Measurements from ENCODE around the gene RNF123. TPM values are rescaled to one million over a fixed set of nuclear protein-coding genes. Genes with fewer than 3 reads are reported as not detected.

RNF123 gene
- total RNA-seq, 1 experiment from 2014 or later, result 24.4 TPM

DNA sequence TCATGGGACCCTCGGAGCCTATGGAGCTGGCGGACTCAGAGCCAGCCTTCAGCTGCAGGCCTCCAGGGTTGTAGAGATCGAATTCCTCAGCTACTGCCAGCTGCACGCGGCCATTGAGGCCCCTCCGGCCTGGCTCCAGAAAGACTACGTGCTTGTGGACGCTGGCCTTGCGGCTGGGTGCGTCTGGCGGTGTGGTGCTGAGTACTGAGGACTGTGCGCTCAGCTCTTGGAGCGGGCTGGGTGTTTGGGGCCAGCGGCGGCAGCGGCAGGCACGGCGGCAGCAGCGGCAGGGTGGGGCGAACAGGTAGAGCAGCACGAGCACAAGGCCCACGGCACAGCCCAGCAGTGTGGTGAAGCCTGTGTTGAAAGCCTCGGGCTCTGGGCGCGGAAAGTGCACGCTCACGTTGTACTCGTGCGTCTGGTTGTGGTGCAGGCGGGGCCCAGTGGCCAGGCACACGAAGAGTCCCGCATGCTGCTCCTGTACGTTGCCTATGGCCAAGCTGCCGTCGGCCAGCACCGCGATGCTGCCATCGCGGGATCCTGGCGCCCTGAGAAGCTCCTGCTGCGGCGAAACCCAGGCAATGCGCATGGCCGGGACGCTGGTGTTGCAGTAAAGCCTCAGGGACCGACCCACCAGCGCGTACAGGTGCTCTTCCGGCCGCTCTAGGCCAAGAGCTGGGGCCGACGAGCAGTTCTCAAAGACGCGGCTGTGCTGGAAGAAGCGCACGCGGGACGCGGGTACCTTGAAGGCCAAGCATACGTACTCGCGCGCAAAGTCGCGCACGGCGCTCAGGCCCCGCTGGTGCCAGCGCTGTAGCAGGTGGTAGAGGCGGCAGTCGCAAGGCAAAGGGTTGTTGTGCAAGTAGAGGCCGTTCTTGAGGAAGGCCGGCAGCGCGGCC, 28.9 kb downstream of the RNF123 start:
- no peak for DNase-seq (ENCODE audit: low read depth)

DNA sequence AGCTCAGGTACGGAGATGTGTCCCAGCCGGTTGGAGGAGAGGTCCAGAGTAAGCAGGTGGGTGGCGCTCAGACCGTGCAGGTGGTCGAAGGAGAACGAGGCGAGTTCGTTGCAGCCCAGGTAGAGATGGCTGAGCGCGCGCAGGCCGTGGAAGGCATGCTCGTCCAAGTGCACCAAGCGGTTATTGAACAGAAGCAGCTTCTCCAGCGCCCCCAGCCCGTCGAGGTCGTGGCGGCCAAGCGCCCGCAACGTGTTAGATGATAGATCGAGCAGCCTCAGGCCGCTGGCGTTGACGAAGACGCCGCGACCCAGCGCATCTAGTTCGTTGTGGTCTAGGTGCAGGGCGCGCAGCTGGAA, 29.5 kb downstream of the RNF123 start:
- DNase-seq (ENCODE audit: low read depth), result no peak

DNA sequence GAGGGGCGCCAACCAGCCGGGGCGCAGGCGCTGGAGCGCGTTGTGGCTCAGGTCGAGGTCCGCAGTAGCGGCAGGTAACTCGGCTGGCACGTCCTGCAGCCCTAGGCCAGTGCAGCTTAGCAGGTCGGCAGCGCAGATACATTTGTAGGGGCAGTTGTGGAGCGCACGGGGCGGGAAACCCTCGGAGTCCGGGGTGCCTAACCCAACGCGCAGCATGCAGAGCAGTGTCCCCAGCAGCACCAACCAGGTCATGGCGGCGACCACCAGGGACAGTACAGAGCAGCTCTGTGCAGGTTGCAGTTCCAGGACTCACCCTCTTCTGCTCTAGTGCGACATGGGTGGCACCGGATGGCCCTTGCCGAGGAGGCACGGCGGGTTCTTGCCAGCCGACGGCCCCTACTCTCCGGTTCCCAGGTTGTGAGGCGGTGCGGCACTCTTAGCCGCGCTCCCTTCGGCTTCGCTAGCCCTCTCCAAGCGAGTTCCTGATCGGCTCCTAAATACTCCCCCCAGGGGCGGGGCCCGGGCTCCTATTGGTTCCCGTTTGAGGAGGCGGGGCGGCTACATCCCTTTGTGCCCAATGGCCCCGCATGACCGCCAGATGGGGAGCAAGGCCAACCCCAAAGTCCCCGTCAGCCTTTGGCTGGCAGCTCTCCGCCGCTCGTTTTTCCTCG, 30.0 kb downstream of the RNF123 start, which contains the start of gene AMIGO3:
Gene AMIGO3, minus strand, starts transcription at position 471 of the 671 bp plus-strand sequence. Its CDS starts 219 bp downstream, at position 252.
- DNase-seq (ENCODE audit: low read depth), result no peak

DNA sequence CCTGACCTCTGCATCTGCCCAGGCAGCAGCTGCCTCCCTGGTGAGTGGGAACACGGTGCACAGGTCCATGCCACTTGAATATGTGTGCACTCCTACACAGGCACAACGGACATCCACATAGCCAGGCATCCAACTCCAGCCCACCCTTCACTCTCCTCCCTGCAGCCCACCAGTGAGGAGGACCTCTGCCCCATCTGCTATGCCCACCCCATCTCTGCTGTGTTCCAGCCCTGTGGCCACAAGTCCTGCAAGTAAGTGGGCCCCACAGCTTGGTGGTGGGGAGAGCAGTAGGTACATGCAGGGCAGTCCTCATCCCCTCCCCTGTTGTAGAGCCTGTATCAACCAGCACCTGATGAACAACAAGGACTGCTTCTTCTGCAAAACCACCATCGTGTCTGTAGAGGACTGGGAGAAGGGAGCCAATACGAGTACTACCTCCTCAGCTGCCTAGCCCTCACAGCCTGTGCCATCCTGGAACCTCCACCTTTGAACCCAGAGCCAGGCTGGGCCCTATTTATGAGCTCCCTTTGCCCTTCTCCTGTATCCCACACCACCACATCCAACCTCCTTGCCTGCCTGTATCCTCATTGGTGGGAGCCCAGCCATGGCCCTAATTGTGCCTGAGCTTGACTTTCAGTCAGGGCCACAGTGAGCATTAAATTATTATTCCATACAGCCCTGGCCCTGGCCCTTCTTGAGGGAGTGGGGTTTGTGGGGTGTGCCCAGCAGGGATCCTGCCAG, 31.7 kb downstream of the RNF123 start:
- no peak for DNase-seq (ENCODE audit: low read depth)

DNA sequence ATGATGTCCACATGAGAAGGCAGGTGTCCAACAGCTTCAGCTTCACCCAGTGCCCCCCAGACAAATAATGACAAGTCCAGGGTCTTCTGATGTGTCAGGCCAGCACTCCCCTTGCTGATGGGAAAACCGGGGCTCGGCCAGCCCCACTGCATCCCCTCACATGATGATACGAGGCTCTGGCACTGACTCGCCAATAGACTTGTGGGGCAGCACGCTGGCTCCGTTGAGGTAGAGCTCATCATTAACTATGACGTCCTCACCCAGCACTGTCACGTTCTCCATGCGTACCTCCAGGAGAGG, 32.2 kb downstream of the RNF123 start:
- DNase-seq (ENCODE audit: low read depth), result no peak

DNA sequence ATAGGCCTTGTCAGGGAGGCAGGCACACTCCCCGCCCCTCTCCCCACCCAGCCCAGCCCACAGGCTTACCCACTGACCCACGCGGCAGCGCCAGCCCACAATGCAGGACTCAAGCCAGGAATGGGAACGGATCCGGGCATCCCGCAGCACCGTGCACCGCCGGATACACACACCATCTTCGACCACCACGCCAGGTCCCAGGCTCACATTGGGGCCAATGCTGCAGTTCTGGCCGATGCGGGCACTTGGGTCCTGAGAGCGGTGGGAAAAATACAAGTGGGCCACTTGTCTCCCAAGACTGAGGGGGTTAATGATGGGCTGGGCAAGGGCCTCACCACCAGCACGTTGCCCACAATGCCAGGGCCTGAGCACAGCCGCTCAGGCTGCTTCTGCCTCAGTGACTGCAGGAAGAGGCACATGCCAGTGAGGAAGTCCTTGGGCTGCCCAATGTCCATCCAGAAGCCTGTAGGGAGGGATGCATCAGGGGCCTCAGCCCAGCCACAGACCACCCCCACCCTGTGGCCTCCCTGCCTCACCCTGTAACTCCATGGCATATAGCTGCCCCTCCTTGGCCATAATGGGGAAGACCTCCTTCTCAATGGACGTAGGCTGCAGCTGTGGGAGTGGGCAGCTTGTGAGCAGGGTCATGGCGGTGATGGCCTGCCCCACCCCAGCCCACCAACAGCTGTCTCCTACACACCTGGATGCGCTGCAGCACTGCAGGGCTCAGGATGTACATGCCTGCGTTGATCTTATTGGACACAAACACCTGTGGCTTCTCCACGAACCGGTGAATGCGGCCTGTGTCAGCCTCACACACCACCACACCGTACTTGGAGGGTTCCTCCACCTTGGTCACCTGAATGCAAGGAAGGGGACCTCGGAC, 32.8 kb downstream of the RNF123 start:
- no peak for DNase-seq (ENCODE audit: low read depth)

DNA sequence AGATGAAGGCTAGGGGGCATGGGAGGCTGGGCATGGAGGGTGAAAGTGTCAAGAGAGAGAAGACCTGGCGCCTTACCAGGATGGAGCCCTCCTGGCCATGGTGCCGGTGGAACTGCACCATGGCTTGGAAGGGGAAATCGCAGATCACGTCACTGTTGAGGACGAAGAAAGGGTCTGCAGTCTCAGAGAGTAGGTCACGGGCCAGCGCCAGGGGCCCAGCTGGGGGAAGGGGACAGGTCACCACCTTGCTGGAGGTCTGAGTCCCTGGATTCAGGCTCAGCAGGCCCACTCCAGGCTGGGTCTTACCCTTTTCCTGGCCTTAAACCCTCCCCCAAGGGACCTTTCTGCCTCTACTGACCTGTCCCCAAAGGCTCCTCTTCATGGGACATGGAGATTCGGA, 33.5 kb downstream of the RNF123 start:
- no peak for DNase-seq (ENCODE audit: low read depth)

DNA sequence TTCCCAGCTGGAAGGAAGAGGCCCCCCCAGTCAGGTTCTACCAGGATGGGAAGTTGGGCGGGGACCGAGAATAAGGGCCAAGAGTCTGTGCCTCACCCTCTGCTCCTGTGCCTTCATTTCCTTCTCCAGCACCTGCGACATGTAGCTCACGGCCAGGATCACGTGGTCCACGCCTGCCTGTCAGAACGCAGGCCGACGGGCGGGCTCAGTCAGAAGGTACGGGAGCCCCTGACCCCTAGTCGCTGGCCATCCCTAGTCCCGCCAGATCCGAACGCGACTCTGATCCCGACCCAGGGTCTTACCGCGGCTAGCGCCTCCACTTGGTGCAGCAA, 33.9 kb downstream of the RNF123 start:
- DNase-seq (ENCODE audit: low read depth), result peak; percentile 32

DNA sequence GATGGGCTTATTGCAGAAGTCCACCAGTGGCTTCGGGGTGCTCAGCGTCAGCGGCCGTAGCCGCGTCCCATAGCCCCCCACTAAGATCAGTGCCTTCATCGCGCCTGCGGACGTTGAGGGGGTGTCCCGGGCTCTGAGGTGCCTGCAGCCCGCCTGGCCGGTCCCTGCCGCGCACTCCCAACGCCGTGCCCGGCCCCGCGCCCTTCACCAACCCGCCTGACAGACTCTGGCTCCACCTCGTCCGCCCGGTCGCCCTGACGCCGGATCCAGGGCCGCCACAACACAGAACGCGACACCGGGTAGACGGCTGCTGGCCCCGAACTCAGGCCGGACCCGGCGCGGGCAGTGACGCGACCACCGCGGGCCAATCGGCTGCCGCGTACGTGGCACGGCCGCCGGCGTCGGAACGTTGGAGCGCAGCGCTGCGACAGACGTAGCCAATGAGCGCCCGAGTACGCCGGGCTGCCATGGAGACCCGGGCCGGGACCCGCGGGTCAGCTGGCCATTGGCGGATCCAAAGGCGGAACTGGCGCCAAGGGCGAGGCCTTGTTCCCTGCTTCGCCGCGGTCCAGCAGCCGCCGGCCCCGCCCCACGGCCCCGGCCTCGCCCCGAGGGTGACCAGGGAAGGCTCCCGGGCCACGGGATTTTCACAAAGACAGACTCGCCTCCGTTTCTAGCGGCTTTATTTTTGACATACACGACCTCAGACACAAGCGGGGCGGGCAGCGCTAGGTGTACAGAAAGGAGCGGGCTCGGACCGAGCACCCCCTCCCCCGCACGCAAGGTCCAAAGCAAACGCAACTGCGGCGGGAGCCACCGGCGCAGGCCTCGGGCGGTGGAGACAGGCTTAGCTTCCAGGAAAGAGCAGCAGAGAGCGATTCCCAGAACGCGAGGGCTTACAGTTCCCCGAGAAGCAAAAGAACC, 34.5 kb downstream of the RNF123 start, which contains the start of gene GMPPB:
Gene GMPPB, minus strand, starts transcription at position 324 of the 924 bp plus-strand sequence. Its CDS starts 225 bp downstream, at position 99.
- DNase-seq (ENCODE audit: low read depth), result peak; percentile 97

DNA sequence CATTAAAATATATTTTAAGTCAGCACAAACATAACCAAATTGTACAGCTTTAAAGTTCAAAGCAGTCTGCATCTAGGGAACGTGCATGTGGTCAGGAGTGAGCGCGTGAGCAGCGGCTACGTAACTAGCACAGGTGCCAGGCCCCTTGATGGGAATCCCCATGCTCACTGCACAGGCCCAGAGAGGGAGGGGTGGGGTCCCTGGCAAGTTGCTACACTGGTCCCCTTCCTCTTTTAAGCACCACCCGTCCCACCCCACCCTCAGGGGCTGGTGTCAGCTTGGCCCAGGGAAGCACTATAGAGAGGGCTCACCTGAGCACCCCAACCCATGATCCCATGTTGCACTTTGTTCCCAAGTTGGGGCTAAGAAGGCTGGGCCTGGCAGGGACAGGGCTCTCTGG, 35.2 kb downstream of the RNF123 start:
- no peak for DNase-seq (ENCODE audit: low read depth)

DNA sequence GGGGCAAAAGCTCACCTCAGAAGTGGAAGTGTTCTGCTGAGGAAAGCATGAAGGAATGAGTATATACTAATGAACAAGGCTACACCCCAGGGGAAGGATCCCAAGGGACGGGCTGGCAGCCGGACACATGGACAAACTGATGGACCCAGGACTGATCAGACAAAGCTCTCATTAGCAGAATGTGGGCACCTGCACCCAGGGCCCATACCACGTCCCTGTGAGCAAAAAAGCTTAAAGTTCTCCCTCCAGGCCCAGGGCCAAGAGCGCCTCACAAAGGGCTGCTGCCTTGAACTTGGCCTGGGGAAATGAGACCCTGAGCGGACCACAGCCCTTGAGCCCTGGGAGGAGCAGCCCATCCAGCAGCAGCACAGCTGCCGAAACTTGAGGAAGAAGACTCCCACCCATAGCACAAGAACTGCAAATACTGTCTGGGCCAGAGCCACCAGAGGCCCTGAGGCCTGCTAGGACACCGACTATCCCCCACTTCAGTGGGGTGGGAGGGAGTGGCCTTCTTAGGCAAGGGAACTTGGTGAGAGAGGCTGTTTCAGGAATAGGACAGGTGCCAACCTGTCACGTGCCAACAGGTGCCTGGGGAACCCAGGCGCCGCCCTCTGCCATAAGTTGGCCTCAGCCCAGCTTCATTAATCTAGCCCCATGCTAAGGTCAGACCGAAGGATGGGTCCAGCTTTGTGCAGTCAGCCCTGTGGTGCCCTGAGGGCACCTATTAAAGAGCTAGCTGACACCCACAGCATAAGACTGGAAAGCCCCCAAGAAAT, 36.7 kb downstream of the RNF123 start:
- DNase-seq (ENCODE audit: low read depth), result no peak

DNA sequence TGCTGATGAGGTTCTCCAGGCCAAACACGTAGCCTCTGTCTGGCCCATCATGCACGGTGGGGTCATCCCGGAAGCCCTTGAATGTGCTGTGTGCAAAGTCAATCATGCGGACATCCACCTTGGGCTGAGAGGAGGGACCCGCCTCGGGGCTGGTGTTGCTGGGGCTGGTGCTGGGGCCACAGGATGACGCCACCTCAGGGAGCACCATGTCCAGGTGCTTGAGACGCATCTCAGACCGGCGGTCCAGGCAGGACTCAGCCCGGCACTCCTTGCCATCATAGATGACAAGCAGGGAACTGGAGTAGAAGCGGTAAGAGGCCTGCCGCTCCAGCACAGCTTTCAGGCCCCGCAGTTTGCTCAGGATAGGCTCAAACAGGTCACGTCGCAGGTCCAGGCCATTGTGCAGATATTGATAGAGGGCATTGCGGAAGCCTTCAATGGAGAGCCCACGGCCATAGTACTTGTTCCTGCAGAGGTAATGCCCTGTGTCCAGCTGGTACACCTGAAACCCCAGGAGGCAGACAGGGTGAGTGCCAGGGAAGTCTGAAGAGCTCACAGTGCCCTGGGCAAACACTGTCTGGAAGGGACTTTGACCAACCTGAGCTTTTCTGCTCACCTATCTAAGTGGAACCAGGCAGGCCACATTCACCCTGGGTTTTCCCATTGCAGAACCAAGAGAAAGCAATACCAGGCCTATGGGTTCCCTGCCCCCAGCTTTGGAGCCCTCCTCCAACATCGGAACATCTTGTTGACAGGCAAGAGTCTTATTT, 38.0 kb downstream of the RNF123 start:
- no peak for DNase-seq (ENCODE audit: low read depth)

DNA sequence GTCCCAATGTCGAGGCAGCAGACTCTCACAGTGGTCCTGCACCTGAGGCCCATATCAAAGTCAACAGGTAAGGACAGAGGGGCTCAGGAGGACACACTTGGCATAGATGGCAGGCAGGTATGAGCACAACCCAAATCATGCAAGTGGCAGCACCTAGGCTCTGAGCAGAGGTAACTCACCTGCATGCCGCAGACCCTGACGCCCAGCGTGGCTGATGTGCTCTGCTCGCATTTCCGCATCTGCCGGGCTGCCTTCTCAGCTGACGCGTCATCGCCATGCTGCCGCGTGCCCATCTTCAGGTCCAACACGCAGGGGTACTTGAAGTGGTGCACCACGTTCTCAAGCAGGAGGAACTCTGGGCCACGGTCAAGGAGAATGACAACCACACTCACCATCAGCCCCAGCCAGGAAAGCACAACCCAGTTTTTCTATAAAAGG, 38.6 kb downstream of the RNF123 start:
- DNase-seq (ENCODE audit: low read depth), result no peak

DNA sequence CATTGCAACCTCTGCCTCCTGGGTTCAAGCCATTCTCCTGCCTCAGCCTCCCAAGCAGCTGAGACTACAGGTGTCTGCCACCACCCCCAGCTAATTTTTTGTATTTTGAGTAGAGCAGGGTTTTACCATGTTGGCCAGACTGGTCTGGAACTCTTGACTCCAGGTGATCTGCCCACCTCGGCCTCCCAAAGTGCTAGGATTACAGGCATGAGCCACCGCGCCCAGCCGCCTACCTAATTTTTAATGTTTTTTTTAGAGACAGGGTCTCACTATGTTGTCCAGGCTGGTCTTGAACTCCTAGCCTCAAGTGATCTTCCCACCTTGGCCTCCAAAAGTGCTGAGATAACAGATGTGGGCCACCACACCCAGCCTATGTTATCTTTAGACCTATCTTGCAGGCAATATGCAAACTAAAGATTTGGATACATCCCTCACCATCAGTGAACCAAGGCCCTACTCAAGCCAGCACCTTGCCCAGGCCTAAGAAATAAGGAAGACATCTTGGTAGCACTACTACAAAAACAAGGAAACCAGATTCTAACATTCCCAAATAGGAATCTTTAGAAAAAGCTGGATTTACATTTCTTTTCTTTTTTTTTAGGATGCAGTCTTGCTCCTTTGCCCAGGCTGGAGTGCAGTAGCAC, 40.7 kb downstream of the RNF123 start:
- DNase-seq (ENCODE audit: low read depth), result no peak

DNA sequence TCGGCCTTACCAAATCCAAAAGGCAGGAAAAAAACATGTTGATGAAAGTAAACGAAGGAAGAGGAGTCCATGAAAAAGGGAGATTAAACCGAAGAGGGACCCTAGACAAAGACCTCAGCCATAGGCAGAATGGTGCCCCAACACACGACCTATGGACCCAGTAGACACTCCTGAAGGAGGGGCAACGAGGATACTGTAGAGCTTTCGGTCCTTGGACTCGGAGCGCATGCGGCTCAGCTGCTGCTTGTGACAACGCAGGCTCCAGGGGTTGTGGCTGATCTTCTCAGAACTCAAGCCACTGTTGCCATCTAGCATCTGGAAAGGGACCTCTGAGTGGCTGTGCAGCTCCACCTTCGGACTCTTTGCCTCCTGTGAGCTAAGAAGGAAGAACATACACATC, 43.2 kb downstream of the RNF123 start:
- DNase-seq (ENCODE audit: low read depth), result no peak

DNA sequence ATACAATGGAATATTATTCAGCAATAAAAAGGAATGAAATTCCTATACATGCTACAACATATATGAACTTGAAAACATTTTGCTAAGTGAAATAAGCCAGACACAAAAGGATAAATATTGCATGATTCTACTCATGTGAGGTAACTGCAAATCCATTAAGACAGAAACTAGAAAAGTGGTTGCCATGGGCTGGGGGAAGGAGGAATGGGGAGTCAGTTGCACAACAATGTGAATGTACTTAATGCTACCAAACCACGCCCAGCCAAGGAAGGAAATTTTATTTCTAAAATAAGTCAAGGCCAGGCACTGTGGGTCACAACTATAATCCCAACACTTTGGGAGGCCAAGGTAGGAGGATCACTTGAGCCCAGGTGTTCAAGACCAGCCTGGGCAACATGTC, 44.2 kb downstream of the RNF123 start:
- DNase-seq (ENCODE audit: low read depth), result no peak

DNA sequence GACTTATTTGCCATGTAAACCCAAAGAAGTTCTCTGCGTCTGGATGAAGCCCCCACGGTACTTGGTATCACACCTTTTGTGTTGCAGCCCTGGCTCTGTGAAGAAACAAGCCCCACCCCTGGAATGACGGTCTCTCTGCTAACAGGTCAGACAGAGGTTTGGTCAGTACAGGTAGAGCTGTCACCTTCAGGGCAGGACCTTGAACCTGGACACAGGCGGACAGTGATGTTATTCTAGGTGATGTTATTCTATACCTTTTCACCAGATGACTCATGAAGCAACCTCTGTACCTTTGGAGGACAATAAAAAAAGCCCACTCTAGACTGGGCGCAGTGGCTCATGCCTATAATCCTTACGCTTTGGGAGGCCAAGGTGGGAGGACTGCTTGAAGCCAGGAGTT, 45.4 kb downstream of the RNF123 start:
- DNase-seq (ENCODE audit: low read depth), result no peak

All from HT1080 (cell line).